ENCODE results near the gene FGFRL1.
"Not testable (repeated sequence)": the region's sequence is repeated elsewhere in the genome, so short reads cannot be mapped to it uniquely, and the experiment has no call there.

The FGFRL1 gene

DNA sequence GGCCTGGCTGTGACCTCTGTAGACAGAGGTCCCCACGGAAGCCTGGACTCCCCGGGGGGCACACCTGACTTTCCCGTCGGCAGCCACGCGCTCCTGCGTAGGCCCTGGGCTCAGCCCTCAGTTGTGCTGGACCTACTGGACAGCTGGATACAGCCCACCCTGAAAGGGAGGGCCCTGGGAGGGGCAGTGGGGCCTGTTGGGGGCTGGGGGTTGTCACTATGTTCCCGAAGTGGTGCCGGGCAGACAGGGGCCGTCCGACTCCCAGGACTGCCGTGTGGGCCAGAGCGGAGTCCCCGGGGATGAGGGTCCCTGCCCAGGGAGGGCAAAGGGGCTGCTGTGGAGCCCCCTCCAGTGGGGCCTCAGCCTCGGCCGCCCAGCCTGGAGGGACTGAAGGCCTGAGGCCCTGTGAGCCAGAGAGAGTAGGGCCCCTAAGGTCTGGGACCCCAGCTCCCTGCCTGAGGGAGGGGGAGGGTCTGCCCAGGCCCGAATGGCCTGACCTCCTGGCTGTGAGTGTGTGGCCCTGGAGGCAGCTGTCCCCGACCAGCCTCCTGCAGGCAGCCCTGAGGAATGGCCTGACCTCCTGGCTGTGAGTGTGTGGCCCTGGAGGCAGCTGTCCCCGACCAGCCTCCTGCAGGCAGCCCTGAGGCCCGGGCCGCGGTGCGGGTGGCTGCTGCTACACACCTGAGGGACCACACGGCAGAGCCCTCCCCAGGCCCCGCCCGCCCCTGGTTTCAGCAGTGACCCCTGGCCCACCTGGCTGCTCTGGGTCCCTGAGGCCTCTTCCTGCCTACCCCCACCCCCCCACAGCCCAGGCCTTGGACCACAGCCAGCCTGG is 25.8 kb downstream of the FGFRL1 start:
- no peak for DNase-seq (ENCODE audit: low read depth in 1 of 2, low spot score in 1 of 2)

DNA sequence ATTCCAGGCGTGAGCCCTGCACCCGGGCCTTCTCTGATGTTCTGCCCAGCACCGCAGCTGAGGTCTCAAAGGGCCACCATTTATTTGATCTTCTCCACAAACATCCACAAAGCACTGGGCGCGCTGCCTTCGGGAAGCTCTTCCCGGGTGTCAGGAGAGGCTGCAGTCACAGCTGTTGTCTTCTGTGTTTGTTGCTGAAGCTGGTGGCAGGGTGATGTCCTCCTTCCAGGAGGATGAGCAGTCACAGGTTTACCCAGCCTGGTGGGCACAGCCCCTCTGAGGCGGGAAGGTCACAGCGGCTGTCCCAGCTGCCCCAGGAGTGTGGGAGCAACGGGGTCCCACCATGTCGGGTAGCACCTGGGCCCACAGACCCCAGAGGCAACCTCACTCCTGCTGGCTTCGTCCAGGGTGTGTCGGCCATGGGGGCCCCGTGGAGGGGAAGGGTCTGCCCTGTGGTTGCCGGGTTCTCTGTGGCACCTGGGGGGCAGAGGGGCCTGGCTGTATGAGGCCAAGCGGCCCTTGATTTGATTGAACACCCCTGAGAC is 27.6 kb downstream of the FGFRL1 start:
- DNase-seq (ENCODE audit: low read depth in 1 of 2, low spot score in 1 of 2) = no peak

DNA sequence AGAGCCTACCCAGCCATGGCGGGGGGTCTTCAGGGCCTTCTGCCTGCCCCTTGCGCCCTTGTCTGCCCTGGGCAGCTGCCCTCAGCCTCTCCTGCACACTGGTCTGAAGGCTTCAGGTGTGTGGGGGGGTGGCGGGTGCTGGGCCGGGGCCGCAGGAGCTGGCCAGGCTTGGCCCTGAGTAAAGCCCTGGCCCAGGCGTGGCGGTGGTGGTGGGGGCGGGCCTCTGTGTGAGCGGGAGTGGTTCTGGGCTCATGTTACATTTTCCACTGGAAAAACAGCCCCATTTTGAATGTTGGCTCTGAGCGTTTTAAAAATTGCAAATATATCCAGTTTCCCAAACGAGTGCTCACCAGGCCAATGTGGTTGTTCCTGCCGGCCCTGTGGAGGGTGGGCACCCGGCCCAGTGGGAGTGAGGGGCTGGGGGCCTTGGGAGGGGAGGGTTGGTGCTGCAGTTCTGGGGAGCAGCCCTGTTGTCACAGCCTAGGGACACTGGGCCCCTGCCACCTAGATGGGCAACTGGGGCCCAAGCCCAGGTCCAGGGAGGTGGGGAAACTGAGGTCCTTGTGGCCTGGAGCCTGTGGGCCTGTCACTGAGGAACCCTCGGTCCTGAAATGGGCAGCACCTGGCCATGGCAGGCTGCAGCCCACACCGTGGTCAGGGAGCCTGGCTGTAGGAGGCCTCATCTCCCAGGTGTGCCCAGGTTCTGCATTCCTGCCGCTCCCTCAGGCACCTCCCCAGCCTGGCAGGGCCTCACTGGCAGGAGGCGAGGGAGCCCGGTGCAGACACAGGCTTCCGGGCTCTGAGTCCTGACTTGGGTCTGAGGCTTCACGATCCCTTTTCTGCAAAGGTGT is 28.3 kb downstream of the FGFRL1 start:
- no peak for DNase-seq (ENCODE audit: low read depth in 1 of 2, low spot score in 1 of 2)

DNA sequence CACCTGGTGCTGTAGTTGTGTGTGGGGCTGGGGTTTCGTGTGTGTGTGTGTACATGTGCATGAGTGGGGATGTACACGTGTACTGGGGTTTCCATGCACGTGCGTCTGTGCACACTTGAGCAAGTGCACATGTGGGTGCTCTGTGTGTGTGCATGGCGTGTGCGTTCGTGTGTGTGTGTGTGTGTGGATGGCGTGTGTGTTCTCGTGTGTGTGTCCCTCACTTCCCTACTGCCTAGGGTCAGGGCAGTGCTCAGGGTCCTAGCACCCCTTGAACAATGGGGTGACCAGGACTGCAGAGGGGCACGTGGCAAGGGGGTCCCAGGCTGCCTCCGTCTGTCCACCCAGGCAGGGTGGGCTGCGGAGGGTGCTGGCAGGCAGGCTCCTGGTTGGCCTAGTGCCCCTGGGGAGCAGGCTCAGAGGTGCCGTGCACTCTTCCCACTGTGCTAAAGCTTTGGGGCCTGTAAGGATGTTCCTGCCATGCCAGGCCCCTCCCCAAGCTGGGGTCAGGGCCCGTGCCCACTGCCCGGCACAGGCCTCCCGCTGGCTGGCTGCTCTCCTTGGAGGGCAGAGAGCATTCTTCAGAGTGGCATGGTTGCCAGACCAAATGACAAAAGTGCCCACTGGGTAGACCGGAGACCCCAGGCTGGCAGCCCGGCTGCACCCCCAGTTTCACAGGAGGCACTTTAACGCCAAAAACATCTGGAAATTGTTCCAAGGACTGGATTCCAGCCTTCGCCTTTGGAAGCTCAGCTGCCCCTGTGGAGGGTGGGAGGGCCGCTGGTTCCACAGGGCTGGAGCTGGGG is 29.1 kb downstream of the FGFRL1 start:
- no peak for DNase-seq (ENCODE audit: low read depth in 1 of 2, low spot score in 1 of 2)

DNA sequence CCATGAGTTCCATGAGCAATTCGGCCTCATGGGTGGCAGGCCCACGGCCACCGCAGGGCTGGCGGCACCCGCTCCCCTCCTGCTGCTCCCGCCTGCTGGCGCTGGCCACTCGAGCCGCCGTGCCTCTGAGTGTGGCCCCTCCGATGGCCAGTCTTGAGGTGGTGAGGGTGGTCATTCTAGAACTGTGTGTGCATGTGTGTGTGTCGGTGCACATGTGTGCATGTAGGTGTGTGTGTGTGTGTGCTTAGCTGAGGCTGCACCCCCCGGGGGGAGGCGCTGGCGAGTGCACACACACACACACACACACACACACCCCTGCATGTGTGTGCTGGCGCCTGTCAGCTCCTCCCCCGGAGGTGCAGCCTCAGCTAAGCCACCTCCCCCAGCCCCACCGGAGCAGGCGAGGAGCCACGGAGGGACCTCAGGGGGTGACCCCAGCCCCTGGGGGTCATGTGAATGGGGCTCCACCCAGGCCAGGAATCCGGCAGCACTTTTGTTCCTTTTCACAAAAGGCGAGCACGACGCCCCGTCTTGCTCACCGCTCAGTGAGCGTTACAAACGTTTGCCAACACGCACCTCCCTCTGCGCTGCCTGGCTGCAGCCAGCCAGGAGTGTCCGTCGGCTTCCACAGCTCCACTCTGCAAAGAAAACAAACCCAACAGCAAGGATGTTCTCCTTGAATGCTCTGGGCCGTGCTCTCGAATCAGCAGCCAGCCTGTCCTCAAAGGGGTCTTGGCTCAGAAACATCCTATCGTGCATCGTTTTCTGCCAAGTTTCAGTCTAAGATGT is 29.9 kb downstream of the FGFRL1 start:
- DNase-seq (ENCODE audit: low read depth in 1 of 2, low spot score in 1 of 2) = no peak

DNA sequence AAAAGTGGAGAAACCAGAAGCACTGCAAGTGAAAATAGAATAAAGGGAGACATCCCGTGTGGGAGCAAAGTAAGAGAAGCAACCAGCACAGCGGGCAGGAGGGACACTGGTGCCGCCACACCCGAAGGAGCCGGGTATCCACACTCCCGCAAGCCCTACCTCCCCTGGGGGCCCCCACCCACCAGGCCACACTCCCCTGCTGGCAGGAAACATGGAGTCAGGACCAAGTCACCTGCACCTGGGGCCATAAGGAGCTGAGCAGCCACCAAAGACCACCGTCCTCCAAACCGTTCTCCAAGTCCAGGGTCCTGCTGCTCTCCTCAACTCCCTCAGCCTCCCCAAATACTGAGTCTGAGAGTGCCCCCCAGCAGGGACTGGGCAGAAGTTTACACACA is 30.5 kb downstream of the FGFRL1 start:
- no peak for DNase-seq (ENCODE audit: low read depth in 1 of 2, low spot score in 1 of 2)

DNA sequence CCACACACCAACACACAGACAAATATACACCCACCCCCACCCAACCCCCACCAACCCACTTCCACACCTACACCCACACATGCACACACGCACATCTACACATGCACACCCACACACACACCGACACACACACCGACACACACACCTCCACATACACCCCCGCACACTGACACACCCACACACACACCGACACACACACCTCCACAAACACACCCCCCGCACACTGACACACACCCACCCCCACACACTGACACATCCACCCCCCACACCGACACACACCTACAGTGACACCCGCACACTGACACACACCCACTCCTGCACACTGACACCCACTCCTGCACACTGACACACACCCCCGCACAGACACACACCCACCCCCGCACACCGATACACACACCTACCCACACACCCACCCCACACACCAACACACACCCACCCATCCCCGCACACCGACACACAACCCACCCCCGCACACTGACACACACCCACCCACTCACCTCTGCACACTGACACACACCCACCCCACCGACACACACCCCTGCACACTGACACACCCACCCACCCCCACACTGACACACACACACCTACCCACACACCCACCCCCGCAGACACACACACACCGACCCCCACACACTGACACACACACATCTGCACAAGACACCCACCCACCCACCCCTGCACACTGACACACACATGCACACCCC is 31.1 kb downstream of the FGFRL1 start:
- DNase-seq (ENCODE audit: low read depth in 1 of 2, low spot score in 1 of 2) = no peak

DNA sequence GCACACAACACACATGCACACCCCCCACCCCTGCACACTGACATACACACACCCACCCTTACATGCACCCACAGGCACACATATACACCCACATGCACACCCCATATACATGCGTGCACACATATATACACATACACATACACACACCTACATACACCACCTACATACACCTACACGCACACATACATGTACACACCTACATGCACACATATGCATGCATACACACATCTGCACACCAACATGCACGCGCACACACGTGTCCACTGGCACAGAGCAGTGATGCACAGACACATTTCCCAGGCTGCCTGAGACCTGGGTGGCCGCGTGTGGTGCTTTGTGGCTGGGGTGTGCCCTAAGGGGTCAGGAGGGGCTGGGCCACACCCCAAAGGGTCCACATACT is 31.7 kb downstream of the FGFRL1 start:
- DNase-seq (ENCODE audit: low read depth in 1 of 2, low spot score in 1 of 2) = no peak

DNA sequence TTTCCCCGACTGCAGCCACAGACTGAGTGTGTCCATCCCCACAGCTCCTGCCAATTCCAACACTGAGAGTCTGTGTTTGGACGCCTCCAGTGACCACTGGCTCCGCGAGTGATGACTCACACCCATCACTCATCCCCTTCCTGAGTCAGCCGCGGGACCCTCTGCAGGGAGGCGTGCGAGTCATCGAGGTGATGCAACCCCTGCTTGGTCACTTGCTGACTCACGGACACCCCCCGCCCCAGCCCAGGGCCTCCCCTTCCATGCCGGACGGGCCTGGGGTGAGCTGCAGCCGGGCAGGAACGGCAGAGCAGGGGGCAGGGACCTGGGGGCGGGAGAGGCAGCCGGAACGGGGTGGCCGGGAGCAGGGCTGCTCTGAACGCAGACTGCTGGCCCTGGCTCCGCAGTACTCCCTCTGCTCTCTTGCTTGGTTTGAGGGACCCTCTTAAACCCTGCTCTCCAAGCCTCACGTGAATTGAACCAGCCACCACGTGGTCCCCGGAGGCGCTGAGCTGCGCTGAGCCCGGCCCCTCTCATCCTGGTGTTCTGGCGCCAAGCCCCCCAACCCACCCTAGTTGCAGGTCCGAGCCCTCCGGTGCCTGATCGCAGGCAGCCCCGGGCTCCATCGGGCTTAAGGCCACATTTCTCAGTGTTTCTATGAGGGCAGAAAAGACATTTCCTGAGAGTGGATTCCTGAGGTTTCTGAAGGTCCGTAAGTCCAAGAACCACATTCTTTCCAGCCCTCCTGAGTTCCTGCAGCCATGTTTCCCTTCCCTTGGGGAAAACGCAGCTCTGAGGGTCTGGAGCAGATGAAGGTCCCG is 32.4 kb downstream of the FGFRL1 start:
- DNase-seq (ENCODE audit: low read depth in 1 of 2, low spot score in 1 of 2) = no peak

DNA sequence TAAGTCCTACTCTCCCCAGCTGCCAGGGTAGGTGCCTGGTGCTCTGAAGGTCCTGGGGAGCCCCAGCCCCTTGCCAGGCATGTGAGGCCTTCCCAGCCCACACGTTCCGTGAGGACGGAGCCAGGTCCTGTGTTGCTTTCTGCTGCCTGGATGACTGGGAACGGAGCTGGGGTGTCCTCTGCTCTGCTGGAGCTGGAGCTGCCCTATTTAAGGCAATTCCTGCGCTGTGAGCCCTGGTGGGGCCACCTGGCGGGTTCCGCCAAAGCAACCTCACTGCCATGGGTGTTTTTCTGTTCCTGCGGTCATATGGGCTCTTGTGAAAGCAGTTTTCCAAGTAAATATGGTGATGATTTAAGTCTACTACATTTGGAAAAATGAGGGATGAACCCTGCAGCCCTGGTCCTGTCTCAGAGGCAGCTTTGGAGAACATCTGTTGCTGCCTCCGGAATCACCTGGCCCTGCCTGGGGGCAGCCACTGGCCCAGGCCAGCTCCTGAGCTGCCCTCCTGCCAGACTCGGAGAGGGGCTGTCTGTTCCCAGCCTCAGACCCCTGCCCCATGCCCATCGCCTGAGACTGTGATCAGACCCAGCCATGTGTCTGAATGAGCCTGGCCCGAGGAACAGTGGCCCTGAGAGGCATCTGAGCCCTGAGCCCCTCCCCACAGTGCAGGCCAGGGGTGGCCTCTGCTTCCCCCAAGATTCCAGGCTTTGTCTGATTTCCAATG is 33.2 kb downstream of the FGFRL1 start:
- no peak for DNase-seq (ENCODE audit: low read depth in 1 of 2, low spot score in 1 of 2)

DNA sequence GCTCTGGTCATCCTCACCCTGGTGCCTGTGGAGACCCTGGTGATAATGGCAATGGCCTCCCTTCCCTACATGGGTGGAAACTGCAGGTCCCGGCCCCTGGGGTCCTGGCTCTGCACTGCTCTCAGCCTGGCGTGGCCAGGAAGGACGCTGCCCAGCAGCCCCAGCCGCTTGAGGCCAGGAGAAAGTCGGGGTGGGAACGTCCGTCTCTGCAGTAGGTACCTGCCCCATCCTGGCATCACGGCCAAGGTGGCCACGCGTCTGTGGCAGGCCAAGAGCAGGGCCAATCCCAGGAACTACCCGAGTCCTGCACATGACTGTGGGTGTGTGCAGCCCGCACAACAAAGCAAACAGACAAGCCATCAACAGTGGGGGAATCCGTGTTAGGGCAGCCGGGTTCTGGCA is 33.8 kb downstream of the FGFRL1 start:
- DNase-seq (ENCODE audit: low read depth in 1 of 2, low spot score in 1 of 2) = no peak

DNA sequence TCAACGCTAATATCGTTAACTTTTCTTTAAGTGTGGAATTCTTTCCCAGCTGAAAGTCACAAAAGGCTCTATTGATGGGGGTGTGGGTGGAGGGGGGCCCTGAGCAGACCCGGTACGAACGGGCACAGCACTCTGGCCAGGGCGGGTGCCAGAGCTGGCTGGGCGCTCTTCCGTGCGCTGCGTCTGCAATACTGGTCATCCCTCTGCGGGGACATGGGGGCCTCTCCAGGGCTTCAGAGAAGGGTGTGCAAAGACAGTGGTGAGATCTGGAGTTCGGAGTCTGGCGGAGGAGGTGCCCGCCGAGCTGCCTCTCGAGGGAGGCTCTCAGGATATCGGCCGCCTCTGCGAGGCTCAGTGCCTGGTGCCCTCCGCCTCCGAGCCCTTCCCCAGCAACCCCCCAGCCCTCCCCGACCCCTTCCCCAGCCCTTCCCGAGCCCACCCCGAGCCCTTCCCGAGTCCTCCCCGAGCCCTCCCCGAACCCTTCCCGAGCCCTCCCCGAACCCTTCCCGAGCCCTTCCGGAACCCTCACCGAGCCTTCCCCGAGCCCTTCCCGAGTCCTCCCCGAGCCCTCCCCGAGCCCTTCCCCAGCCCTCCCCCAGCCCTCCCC is 34.3 kb downstream of the FGFRL1 start:
- DNase-seq (ENCODE audit: low read depth in 1 of 2, low spot score in 1 of 2) = no peak

DNA sequence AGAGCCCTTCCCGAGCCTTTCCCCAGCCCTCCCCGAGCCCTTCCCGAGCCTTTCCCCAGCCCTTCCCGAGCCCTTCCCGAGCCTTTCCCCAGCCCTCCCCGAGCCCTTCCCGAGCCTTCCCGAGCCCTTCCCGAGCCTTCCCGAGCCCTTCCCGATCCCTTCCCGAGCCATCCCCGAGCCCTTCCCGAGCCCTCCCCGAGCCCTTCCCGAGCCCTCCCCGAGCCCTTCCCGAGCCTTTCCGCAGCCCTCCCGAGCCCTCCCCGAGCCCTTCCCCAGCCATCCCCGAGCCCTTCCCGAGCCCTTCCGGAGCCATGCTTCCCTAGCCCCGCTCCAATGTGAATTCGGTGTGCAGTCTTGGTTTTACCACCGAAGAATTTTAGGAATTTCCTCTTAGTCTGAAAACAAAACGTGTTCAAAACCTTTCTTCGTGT is 35.2 kb downstream of the FGFRL1 start:
- DNase-seq (ENCODE audit: low read depth in 1 of 2, low spot score in 1 of 2) = not testable (repeated sequence)

DNA sequence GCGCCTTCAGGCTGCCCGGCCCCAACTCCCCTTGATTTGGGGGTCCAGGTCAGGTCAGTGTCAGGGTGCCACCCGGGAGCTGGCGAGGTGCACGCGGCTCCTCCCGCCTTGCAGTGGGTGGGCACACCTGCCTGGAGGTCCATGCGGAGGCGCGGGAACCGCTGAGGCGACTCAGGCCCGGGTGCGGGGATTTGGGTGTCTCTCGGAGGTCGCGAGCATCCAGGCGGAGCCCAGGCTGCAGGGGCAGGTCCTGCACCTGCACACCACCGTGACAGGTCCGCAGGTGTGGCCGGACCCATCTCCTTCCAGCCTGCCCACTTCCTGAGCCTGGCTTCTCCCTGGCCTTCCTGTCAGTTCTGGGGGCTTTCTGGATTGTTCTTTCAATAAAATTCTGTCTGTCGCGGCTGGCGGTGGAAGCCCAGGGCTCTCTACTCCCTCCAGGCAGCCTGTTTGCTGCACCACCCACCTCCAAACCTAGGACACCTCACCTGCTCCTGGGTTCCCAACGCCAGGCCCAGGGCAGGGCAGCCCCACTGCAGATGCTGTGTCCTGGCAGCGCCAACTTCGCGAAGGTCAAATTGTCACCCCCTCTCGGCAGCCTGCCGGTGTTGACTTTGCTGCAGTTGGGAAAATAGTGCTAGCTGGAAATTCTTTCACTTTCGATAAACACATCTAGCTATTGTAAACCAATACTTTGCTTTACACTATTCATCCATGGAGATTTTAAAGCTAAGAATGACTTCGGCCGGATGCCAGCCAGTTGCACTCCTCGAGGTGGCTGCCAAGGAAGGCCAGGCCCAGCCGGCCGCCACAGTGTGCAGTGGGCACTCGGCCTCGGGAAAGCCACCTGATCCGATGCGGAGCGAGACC is 35.9 kb downstream of the FGFRL1 start:
- no peak for DNase-seq (ENCODE audit: low read depth in 1 of 2, low spot score in 1 of 2)

DNA sequence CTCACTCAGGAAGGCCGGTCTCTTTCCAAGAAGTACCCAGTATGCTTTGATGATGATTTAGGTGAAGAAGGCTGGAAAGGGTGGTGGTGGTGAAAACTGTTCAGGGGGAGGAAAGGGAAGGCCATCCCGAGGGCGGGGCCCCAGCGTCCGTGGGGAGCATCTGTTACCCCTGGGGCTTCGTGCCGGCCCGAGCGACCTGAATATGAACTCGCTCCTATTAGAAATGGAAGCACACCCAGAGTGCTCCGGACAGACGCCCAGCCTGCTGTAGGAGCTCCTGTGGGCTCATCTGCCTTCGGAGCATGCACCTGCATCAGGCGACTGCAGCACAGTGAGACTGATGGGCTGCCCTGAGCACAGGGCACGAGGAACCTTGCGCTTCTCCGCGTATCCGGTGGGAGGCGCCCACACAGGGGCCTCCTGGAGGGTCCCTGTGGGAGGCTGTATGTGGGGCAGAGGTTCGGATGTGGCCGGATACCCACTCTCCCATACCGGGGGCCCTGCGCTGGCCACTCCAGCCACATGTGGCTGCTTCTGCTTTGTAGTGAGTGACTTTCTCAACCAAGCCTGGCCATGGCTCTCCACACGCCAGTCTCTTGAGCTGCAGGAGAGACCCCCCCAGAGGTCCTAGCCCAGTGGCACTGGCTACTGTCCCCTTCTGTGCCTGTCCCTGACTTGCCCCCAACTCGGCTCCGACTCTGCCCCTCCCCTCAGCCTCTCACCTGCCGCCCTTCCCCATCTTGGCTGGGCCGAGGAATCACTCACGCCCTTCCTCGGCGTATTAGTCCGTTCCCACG is 36.7 kb downstream of the FGFRL1 start:
- no peak for DNase-seq (ENCODE audit: low read depth in 1 of 2, low spot score in 1 of 2)
